CD14-positive monocyte (primary cell): ENCODE data around the gene ATP2C1. TPM values are rescaled to one million over a fixed set of nuclear protein-coding genes. Genes with fewer than 3 reads are reported as not detected.

ENCODE experiments used
- DNase-seq, 3 donors: peaks; one replicate each; pipeline ENCODE4 v3.0.0-alpha.2; 2011 to 2022
- H2AFZ ChIP-seq: 2 replicates; pipeline ENCODE4 v1.6.0; 2012; ENCODE audit warnings: mild to moderate bottlenecking, low read depth, low read length, inconsistent platforms; ENCODE audit not compliant: insufficient read depth, poor library complexity, severe bottlenecking
- H3K27ac ChIP-seq, 2 donors: 1 replicate in 1 of 2; 2 replicates in 1 of 2; pipeline ENCODE4 v1.5.1; 2012 to 2013; ENCODE audit warnings: low read length in 2 of 2, control low read depth in 1 of 2, inconsistent platforms in 1 of 2, low read depth in 1 of 2, mild to moderate bottlenecking in 1 of 2
- H3K27me3 ChIP-seq, 2 donors: one replicate each; pipeline versions ENCODE4 v1.6.0 to v1.6.1; 2011 to 2013; ENCODE audit warnings: low read length in 2 of 2; ENCODE audit not compliant: control insufficient read depth in 2 of 2, insufficient read depth in 2 of 2
- H3K36me3 ChIP-seq, 2 donors: replicated peaks in 1 of 2; 1 replicate in 1 of 2; 2 replicates in 1 of 2; pipeline versions ENCODE4 v1.5.1 to v1.6.1; 2012 to 2013; ENCODE audit warnings: low read length in 2 of 2, control low read depth in 1 of 2, inconsistent platforms in 1 of 2, mild to moderate bottlenecking in 1 of 2; ENCODE audit not compliant: insufficient read depth in 2 of 2, control insufficient read depth in 1 of 2
- H3K4me1 ChIP-seq, 2 donors: 1 replicate in 1 of 2; 2 replicates in 1 of 2; pipeline versions ENCODE4 v1.5.1 to v1.6.1; 2012 to 2013; ENCODE audit warnings: low read length in 2 of 2, control low read depth in 1 of 2, inconsistent platforms in 1 of 2, mild to moderate bottlenecking in 1 of 2, moderate library complexity in 1 of 2; ENCODE audit not compliant: insufficient read depth in 2 of 2, control insufficient read depth in 1 of 2
- H3K4me2 ChIP-seq: replicated peaks from 2 replicates; pipeline ENCODE3; 2012; ENCODE audit warnings: low read length, moderate library complexity, mild to moderate bottlenecking; ENCODE audit not compliant: poor library complexity, severe bottlenecking; ENCODE audit errors: extremely low read depth
- H3K4me3 ChIP-seq, 3 experiments: fragments of 200-600 bp in 1 of 3; sonication (generic) in 1 of 3; replicated peaks in 1 of 3; 1 replicate in 2 of 3; 2 replicates in 1 of 3; pipeline ENCODE4 v1.5.1; 2011 to 2013; ENCODE audit warnings: low read length in 3 of 3, mild to moderate bottlenecking in 3 of 3, control low read depth in 2 of 3, low read depth in 2 of 3, inconsistent platforms in 1 of 3, moderate library complexity in 1 of 3
- H3K79me2 ChIP-seq: 2 replicates; pipeline ENCODE4 v1.6.0; 2012; ENCODE audit warnings: mild to moderate bottlenecking, control low read depth, inconsistent platforms, low read length, moderate library complexity; ENCODE audit not compliant: insufficient read depth
- H3K9ac ChIP-seq: 2 replicates; pipeline ENCODE4 v1.6.0; 2017; ENCODE audit warnings: low read length, mild to moderate bottlenecking; ENCODE audit not compliant: insufficient read depth, poor library complexity, severe bottlenecking
- H3K9me3 ChIP-seq, 2 donors: replicated peaks in 1 of 2; 1 replicate in 1 of 2; 2 replicates in 1 of 2; pipeline versions ENCODE4 v1.5.1 to v1.6.1; 2012 to 2013; ENCODE audit warnings: low read length in 2 of 2, control low read depth in 1 of 2; ENCODE audit not compliant: control insufficient read depth in 1 of 2, insufficient read depth in 1 of 2
- H4K20me1 ChIP-seq: 2 replicates; pipeline ENCODE4 v1.6.0; 2012; ENCODE audit warnings: mild to moderate bottlenecking, low read length, control low read depth, moderate library complexity; ENCODE audit not compliant: insufficient read depth
- H3K27ac Mint-ChIP-seq, 7 donors: one replicate each; pipeline ENCODE4 v1.8.0; 2020; ENCODE audit warnings: mild to moderate bottlenecking in 7 of 7, mixed read lengths in 7 of 7, moderate library complexity in 6 of 7, inconsistent platforms in 2 of 7
- H3K27me3 Mint-ChIP-seq, 3 donors: one replicate each; pipeline ENCODE4 v1.8.0; 2021 to 2022; ENCODE audit warnings: low read depth in 3 of 3, mild to moderate bottlenecking in 3 of 3, mixed read lengths in 3 of 3, moderate library complexity in 3 of 3, inconsistent platforms in 1 of 3
- H3K36me3 Mint-ChIP-seq, 2 donors: one replicate each; pipeline ENCODE4 v1.8.0; 2020; ENCODE audit warnings: mixed read lengths in 2 of 2, inconsistent platforms in 1 of 2, mild to moderate bottlenecking in 1 of 2
- H3K4me1 Mint-ChIP-seq: one replicate; pipeline ENCODE4 v1.8.0; 2020; ENCODE audit warnings: mild to moderate bottlenecking, mixed read lengths
- H3K4me3 Mint-ChIP-seq, 2 donors: one replicate each; pipeline ENCODE4 v1.8.0; 2020; ENCODE audit warnings: mild to moderate bottlenecking in 2 of 2, mixed read lengths in 2 of 2, moderate library complexity in 1 of 2
- H3K9me3 Mint-ChIP-seq, 7 donors: one replicate each; pipeline ENCODE4 v1.8.0; 2020 to 2022; ENCODE audit warnings: mixed read lengths in 7 of 7, mild to moderate bottlenecking in 6 of 7, moderate library complexity in 6 of 7, inconsistent platforms in 2 of 7
- CTCF ChIP-seq: fragments of 200-600 bp; IDR thresholded peaks from one replicate; pipeline ENCODE4 v1.8.0; 2022; ENCODE audit warnings: antibody characterized with exemption, mild to moderate bottlenecking
- WGBS: methylation state at CpG from one replicate; pipeline ENCODE4 v1.1.5; 2013; ENCODE audit warnings: missing lambda C conversion rate; ENCODE audit not compliant: insufficient coverage; 5-methylcytosine and 5-hydroxymethylcytosine counted together
- intact Hi-C, 2 donors: fragments of 100-400 bp; cut with micrococcal nuclease; formaldehyde crosslinking; loops; one replicate each; pipeline versions ENCODE4 v1.15.0 to v1.15.1; 2023
- polyA plus RNA-seq, 3 donors: library from polyadenylated mRNA; depleted of rRNA in 1 of 3; unstranded in 2 of 3; stranded (reverse) in 1 of 3; fragments of 300-500 nt in 2 of 3; fragments of >200 nt in 1 of 3; fragmentation: Illumina TruSeq in 2 of 3; gene quantifications; 1 replicate in 2 of 3; 2 replicates in 1 of 3; pipeline ENCODE4 v1.2.3, GENCODE V29; 2012 to 2021

ATP2C1 gene
- polyA plus RNA-seq, 3 donors = 11.7 to 22.0 (median 12.2) TPM

- Histone ChIP-seq H3K27ac (peak overlapping the region in 1 of 2 donors; percentile 14), H3K9ac (no peak overlapping the region), H3K9me3 (no peaks in the 10 kb centered on the region), H3K79me2 (no peaks in the 10 kb centered on the region), H4K20me1 (no peaks in the 10 kb centered on the region), H3K27me3 (no peaks in the 10 kb centered on the region), H3K4me1 (no peaks in the 10 kb centered on the region), H2AFZ (no peak overlapping the region), H3K36me3 (peaks cover 49 to 73% of the 10 kb centered on the region in 2 donors), H3K4me3 (no peak overlapping the region), H3K4me2 (no peak overlapping the region)
- intact Hi-C loops = no loop called here
- 17% methylated on average over 1 of the region's 3 CpGs for WGBS
- peaks cover 49 to 62% of the 10 kb centered on the region in 2 donors for H3K36me3 Mint-ChIP-seq
- no peak for TF ChIP-seq CTCF
- peak; percentile 6 to 45 (median 34) for DNase-seq
- no peaks in the 10 kb centered on the region for H3K9me3 Mint-ChIP-seq
- H3K27me3 Mint-ChIP-seq = no peaks in the 10 kb centered on the region
- H3K4me3 Mint-ChIP-seq = no peak overlapping the region
- peaks cover 6% of the 10 kb centered on the region for H3K4me1 Mint-ChIP-seq
- no peak overlapping the region for H3K27ac Mint-ChIP-seq
Measured at GRCh38 chr3:130963878-130964277, 70.0 kb downstream of the ATP2C1 start.

- Mint-ChIP-seq H3K9me3 (peaks cover 0 to 1% (median 0%) of the 10 kb centered on the region in 7 donors), H3K4me3 (no peak overlapping the region), H3K27me3 (no peaks in the 10 kb centered on the region), H3K4me1 (peaks cover 6% of the 10 kb centered on the region), H3K36me3 (peaks cover 52 to 60% of the 10 kb centered on the region in 2 donors), H3K27ac (no peak overlapping the region)
- Histone ChIP-seq H3K27me3 (no peaks in the 10 kb centered on the region), H3K4me3 (no peak overlapping the region), H3K36me3 (peaks cover 40 to 73% of the 10 kb centered on the region in 2 donors), H2AFZ (no peak overlapping the region), H3K9me3 (no peaks in the 10 kb centered on the region), H3K27ac (no peak overlapping the region), H3K9ac (no peak overlapping the region), H3K4me1 (no peaks in the 10 kb centered on the region), H3K4me2 (no peak overlapping the region), H4K20me1 (no peaks in the 10 kb centered on the region), H3K79me2 (no peaks in the 10 kb centered on the region)
- TF ChIP-seq CTCF = no peak
- intact Hi-C loops = no loop called here
- DNase-seq = no peak
- WGBS = no CpG with 5 or more reads among the region's 2 CpGs
Measured at GRCh38 chr3:130967281-130967680, 73.4 kb downstream of the ATP2C1 start.
